Measurements from ENCODE around the gene NOS1. TPM values are rescaled to one million over a fixed set of nuclear protein-coding genes. Genes with fewer than 3 reads are reported as not detected.
"Not testable (repeated sequence)": the region's sequence is repeated elsewhere in the genome, so short reads cannot be mapped to it uniquely, and the experiment has no call there.

The NOS1 gene
- total RNA-seq, 1 experiment from 2014 or later: not detected

DNA sequence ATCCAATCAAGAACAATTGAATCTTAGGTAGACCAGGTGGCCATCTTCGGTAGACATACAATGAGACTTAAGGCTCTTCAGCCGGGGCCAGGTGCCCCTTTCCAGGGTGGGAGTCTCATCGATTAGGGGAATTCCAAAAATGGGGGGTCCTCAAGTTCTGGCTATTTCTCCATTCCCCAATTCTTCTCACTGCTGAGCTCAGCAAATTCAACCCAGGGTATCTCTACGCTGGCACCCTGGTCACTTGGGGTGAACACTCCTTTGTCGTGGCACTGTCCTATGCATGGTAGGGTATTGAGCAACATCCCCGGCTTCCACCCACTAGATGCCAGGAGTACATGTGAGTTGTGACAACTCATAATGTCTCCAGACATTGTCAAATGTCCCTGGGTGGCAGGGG lies 136.2 kb downstream of the NOS1 start:
- TF ChIP-seq, protein P1, sequence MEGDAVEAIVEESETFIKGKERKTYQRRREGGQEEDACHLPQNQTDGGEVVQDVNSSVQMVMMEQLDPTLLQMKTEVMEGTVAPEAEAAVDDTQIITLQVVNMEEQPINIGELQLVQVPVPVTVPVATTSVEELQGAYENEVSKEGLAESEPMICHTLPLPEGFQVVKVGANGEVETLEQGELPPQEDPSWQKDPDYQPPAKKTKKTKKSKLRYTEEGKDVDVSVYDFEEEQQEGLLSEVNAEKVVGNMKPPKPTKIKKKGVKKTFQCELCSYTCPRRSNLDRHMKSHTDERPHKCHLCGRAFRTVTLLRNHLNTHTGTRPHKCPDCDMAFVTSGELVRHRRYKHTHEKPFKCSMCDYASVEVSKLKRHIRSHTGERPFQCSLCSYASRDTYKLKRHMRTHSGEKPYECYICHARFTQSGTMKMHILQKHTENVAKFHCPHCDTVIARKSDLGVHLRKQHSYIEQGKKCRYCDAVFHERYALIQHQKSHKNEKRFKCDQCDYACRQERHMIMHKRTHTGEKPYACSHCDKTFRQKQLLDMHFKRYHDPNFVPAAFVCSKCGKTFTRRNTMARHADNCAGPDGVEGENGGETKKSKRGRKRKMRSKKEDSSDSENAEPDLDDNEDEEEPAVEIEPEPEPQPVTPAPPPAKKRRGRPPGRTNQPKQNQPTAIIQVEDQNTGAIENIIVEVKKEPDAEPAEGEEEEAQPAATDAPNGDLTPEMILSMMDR (IDR thresholded peaks at IDR 0.05; ENCODE audit: insufficient read depth in 1 of 2, low read depth in 1 of 2, low read length in 1 of 2, severe bottlenecking in 1 of 2, unreplicated experiment in 1 of 2): no peak
- ChIA-PET POLR2A (no interaction called here), CTCF (no interaction called here)
- H3K4me1 ChIP-seq: no peaks in the 10 kb centered on the region
- no peaks in the 10 kb centered on the region for H3K9me3 Mint-ChIP-seq (ENCODE audit: unreplicated experiment)
- no peaks in the 10 kb centered on the region for H3K36me3 ChIP-seq (ENCODE audit: control insufficient read depth, insufficient read depth, low read length)
- no peak overlapping the region for H3K4me3 Mint-ChIP-seq (ENCODE audit: unreplicated experiment)
- no peaks in the 10 kb centered on the region for H3K4me1 Mint-ChIP-seq (ENCODE audit: low read depth, unreplicated experiment)
- no peak overlapping the region for H3K27ac Mint-ChIP-seq (ENCODE audit: unreplicated experiment)
- intact Hi-C loops (cut with micrococcal nuclease; ENCODE audit: unreplicated experiment): no loop called here
- H3K27me3 Mint-ChIP-seq (ENCODE audit: insufficient read depth, unreplicated experiment): peaks cover 12% of the 10 kb centered on the region
- no TSS peak for BruUV-seq (replicated peaks)
- H3K27me3 ChIP-seq (replicated peaks; ENCODE audit: control insufficient read depth, insufficient read depth, low read length): no peaks in the 10 kb centered on the region; the same call in 1 of the 2 replicates
- no peak overlapping the region for H3K4me3 ChIP-seq (ENCODE audit: low read depth, low read length)
- no peak for DNase-seq
- H3K9me3 ChIP-seq: no peaks in the 10 kb centered on the region
- no peaks in the 10 kb centered on the region for H3K36me3 Mint-ChIP-seq (ENCODE audit: insufficient read depth, unreplicated experiment)

DNA sequence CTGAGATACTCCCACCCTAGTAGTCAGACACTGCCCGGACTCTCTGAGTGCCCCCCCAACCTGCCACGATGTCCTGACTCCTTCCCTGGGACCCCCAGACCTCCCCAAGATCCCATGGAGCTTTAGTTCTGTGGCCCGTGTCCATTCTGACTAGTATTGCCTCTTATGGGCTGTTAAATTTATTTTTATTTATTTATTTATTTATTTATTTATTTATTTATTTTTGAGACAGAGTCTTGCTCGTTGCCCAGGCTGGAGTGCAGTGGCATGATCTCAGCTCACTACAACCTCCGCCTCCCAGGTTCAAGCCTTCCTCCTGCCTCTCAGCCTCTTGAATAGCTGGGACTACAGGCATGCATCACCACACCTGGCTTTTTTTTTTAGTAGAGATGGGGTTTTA lies 140.5 kb downstream of the NOS1 start:
- H3K27me3 Mint-ChIP-seq (ENCODE audit: insufficient read depth, unreplicated experiment): peaks cover 12% of the 10 kb centered on the region
- CTCF ChIA-PET: not testable (repeated sequence)

DNA sequence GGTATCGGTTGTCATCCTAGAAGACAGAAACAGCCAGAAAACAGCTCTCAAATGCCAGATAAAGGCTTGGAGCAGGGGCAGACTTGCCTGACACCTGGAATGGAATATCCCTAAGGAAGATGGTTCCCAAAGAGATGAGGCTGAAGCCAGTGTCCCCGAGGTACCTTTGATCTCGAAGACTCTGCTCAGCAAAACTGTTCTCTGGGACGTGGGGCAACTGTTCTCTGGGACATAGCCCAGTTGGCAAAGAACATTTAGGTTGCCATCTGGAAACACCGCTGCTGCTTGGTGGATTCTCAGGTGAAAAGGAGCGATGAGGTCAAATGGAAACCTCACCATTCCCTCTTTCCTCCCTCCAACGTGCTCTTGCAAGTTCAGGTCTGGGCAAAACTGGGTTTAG lies 143.3 kb downstream of the NOS1 start:
- intact Hi-C loops (cut with micrococcal nuclease; ENCODE audit: unreplicated experiment): no loop called here
- peaks cover 2% of the 10 kb centered on the region; the same call in 1 of the 2 replicates for H3K27me3 ChIP-seq (replicated peaks; ENCODE audit: control insufficient read depth, insufficient read depth, low read length)
- H3K9me3 ChIP-seq: no peaks in the 10 kb centered on the region
- DNase-seq: no peak
- TF ChIP-seq, protein P1 (IDR thresholded peaks at IDR 0.05; ENCODE audit: insufficient read depth in 1 of 2, low read depth in 1 of 2, low read length in 1 of 2, severe bottlenecking in 1 of 2, unreplicated experiment in 1 of 2): no peak
- H3K27me3 Mint-ChIP-seq (ENCODE audit: insufficient read depth, unreplicated experiment): peaks cover 10% of the 10 kb centered on the region
- H3K9me3 Mint-ChIP-seq (ENCODE audit: unreplicated experiment): no peaks in the 10 kb centered on the region
- H3K4me1 ChIP-seq: no peaks in the 10 kb centered on the region
- ChIA-PET CTCF (no interaction called here), POLR2A (no interaction called here)
- no peak overlapping the region for H3K4me3 Mint-ChIP-seq (ENCODE audit: unreplicated experiment)
- no peak overlapping the region for H3K4me3 ChIP-seq (ENCODE audit: low read depth, low read length)
- H3K4me1 Mint-ChIP-seq (ENCODE audit: low read depth, unreplicated experiment): no peaks in the 10 kb centered on the region
- H3K36me3 Mint-ChIP-seq (ENCODE audit: insufficient read depth, unreplicated experiment): no peaks in the 10 kb centered on the region
- H3K27ac Mint-ChIP-seq (ENCODE audit: unreplicated experiment): no peak overlapping the region
- no peaks in the 10 kb centered on the region for H3K36me3 ChIP-seq (ENCODE audit: control insufficient read depth, insufficient read depth, low read length)
- BruUV-seq (replicated peaks): no TSS peak

More for the DNA sequence above, 140.5 kb downstream of the NOS1 start:
- H3K4me3 ChIP-seq (ENCODE audit: low read depth, low read length); POLR2A ChIA-PET; H3K4me3 Mint-ChIP-seq (ENCODE audit: unreplicated experiment); H3K4me1 ChIP-seq; H3K4me1 Mint-ChIP-seq (ENCODE audit: low read depth, unreplicated experiment); DNase-seq; H3K36me3 Mint-ChIP-seq (ENCODE audit: insufficient read depth, unreplicated experiment); H3K9me3 Mint-ChIP-seq (ENCODE audit: unreplicated experiment); BruUV-seq (replicated peaks); intact Hi-C loops (cut with micrococcal nuclease; ENCODE audit: unreplicated experiment); H3K9me3 ChIP-seq; H3K27ac Mint-ChIP-seq (ENCODE audit: unreplicated experiment); H3K36me3 ChIP-seq (ENCODE audit: control insufficient read depth, insufficient read depth, low read length); H3K27me3 ChIP-seq (replicated peaks; ENCODE audit: control insufficient read depth, insufficient read depth, low read length): not testable (repeated sequence)

DNA sequence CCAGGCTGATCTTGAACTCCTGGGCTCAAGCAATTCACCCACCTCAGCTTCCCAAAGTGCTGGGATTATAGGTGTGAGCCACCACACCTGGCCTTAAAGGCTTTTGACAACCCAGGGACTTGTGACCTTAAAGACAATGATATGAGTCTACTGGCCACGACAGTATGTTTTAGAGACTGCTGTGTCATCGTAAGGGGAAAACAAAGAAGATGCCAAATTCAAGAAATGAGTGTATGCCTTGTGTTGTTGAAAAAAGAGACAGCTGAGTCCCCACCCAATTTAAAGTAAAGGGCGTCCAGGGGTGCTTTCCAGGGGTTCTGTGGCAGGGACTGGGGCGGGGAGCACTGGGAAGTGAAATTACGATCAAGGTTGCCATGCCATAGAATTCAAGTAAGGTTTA lies 144.7 kb downstream of the NOS1 start:
- Mint-ChIP-seq H3K27ac (ENCODE audit: unreplicated experiment) (no peak overlapping the region), H3K4me1 (ENCODE audit: low read depth, unreplicated experiment) (no peaks in the 10 kb centered on the region), H3K36me3 (ENCODE audit: insufficient read depth, unreplicated experiment) (no peaks in the 10 kb centered on the region), H3K9me3 (ENCODE audit: unreplicated experiment) (no peaks in the 10 kb centered on the region), H3K27me3 (ENCODE audit: insufficient read depth, unreplicated experiment) (peaks cover 18% of the 10 kb centered on the region), H3K4me3 (ENCODE audit: unreplicated experiment) (no peak overlapping the region)
- BruUV-seq (replicated peaks): no TSS peak
- ChIA-PET CTCF (no interaction called here), POLR2A (no interaction called here)
- Histone ChIP-seq H3K9me3 (no peaks in the 10 kb centered on the region), H3K36me3 (ENCODE audit: control insufficient read depth, insufficient read depth, low read length) (no peaks in the 10 kb centered on the region), H3K4me3 (ENCODE audit: low read depth, low read length) (no peak overlapping the region), H3K27me3 (replicated peaks; ENCODE audit: control insufficient read depth, insufficient read depth, low read length) (peaks cover 2% of the 10 kb centered on the region; the same call in 1 of the 2 replicates), H3K4me1 (no peaks in the 10 kb centered on the region)
- TF ChIP-seq, protein P1 (IDR thresholded peaks at IDR 0.05; ENCODE audit: insufficient read depth in 1 of 2, low read depth in 1 of 2, low read length in 1 of 2, severe bottlenecking in 1 of 2, unreplicated experiment in 1 of 2): no peak
- intact Hi-C loops (cut with micrococcal nuclease; ENCODE audit: unreplicated experiment): no loop called here
- no peak for DNase-seq
